Urothelium cell line (cell line): ENCODE data around the gene NFYC.

Experiments
- DNase-seq: peaks from one replicate; pipeline ENCODE4 v3.0.0; 2011; ENCODE audit warnings: low spot score, mixed read lengths
- FAIRE-seq: peaks from 2 replicates; lab custom pipeline; 2011; peaks lifted over from hg19 to GRCh38; lab: Jason Lieb, UNC

The NFYC gene

DNA sequence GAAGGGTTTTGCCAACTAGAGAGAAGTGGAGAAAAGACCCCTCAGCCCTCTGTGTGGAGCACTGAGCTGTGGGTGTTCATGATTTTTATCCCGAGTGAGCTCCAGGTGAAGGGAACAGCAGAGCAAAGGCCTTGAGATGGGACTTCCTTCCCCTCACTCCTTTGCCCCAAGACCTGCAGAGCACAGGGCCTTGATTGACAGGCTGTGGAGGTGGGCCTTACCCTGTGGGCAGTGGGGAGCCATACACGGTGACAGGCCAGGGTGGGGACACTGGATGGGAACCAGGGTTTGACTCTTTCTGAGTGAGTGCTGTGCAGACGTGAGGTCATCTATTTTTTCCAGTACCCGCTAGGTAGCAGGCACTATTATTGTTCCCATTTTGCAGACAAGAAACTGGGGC is 102.5 kb downstream of the NFYC start:
- no peak for FAIRE-seq

DNA sequence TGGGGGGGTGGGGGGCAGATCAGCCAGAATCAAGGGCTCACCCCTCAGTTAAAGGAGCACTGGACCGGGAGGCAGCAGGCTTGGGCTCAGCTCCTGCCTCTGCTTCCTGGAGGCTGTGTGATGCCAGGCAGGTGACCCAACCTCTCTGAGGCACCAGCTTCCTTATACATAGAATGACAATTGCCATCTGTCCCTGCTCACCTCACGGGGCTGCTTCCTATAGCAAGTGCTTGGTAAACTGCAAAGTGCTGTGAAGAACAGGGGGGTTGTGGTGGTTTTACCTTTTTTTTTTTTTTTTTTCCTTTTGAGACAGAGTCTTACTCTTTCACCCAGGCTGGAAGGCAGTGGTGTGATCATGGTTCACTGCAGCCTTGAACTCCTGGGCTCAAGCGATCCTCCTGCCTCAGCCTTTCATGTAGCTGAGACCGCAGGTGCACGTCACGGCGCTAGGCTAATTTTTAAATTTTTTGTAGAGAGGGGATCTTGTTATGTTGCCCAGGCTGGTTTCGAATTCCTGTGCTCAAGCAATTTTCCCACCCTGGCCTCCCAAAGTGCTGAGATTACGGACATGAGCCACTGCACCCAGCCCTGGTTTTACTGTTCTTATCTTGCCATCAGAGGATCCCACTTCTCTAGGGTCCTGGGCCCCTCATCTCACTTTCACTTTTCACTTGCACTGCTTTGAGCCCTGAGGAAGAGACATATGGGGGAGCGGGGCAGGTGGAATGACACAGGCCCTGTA is 103.6 kb downstream of the NFYC start:
- FAIRE-seq: no peak
- DNase-seq: no peak

More for the DNA sequence above, 102.5 kb downstream of the NFYC start:
- no peak for DNase-seq

DNA sequence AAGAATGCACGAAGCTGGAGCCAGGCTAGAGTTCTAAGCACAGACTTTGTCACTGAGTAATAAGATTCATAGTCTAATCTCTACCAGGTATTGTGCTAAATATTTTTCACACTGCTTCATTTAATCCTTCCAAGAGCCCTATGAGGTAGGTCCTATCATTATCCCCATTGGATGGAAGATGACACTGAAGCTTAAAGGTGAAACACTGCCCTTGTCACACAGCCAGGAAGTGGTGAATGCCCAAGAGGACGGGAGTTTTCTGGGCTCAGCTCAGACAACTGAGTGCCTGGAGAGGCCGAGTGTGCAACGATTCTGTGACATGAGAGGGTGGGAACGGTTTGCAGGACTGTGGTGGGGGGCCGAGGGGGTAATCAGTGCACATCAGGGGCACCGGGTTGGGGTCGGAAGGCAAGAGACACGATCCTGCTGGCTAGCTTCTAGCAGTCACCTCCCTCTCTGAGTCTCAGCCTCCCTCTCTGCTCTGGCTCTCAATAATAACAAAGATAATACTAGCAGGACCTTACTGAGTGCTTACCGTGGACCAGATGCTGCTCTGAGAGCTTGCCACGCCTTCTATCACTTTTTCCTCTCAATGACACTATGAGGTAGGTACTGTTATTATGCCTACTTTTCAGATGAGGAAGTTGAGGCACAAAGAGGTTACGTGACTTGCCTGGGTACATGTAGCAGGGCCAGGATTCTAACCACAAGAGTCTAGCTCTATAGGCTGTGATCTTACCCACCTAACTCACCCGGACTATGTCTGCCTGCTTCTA is 104.5 kb downstream of the NFYC start:
- FAIRE-seq: no peak
- no peak for DNase-seq

DNA sequence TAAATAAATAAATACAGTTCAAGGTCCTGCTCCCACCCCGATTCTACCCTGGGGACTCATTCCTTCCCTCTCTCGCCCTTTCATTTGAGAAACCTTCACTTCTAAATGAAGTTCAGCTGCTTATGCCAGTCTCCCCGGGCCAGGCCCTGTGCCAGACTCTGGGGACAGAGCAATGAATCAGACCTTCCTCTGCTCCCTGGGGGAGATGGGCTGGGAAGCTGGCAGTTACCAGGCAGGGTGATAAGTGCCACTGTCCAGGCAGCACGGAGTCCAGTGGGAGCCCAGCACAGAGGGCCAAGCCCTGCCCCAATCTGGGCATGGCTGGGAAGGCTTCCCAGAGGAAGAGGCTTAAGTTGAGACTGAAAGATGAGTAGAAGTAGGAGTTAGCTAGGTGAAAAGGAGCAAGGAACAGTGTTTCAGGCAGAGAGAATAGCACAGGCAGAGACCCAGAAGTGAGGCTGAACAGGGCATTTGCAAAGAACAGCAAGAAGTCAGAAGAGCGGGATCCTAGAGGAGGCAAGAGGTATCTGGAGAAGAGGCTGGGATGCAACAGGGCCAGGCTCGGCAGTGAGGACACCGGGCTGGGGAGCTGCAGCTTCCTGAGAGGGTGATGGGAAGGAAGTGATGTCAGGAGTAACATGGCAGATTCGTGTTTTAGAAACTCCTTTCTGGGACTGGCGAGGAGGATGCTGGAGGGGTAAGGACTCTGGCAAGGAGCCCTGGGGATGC is 105.6 kb downstream of the NFYC start:
- FAIRE-seq (peak; percentile 68), DNase-seq (no peak)

DNA sequence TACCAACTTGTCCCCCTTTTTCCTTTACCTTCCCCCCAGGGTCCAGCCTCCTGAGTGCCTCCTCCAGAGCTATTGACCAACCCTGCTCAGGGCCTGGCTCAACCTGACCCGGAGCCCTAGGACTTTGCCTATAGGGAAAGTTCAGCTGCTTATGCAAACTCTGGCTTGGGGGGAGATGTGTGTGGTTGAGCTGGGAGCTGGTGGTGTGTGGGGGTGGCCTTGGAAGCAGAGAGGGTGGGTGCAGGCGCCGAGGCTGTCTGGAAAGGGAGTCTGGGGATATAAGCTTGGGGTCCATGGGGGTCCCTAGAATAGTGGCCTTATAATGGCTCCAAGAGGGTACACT is 106.1 kb downstream of the NFYC start:
- no peak for FAIRE-seq

DNA sequence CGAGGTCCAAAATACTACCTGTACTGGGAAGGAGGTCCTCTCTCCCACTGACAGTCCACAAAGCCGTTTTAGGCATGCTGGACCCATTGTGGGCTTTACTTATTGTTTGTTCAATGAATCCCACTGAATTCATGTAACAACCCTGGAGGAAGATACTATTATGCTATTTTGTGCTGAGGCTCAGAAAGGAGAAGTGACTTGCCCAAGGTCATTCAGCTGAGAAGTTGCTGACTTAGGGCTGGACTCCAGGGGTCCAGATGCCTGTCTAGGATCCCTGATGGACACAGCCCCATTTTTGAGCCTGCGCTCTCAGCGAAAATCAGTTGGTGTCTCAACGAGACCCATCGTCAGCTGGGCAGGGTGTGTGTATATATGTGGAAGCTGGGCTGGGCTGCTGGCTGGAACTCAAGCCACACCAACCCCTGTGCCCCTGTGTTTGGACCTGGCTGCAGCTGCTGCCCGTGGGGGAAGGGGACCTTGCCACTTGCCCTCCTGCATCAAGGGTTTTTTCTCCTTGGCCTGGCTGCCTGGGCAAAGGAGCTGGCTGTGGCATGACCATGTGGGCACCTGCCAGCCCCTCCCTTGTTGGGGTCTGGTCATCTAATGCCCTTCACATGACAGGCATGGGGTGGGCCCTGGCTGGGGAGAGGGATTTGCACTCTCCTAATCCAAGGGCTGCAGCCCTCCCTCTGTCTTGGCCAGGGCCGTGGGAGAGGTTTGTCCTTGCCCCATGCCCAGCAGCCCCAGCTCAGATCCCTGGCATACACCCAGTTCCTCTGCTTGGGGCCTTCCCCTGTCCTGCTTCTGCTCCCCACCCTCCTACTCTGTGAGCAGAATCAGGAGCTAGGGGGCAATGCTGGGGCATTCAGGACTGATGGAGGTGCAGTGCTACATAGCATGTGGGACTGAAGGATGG is 107.1 kb downstream of the NFYC start:
- no peak for FAIRE-seq
- DNase-seq: no peak

More for the DNA sequence above, 106.1 kb downstream of the NFYC start:
- DNase-seq: no peak

DNA sequence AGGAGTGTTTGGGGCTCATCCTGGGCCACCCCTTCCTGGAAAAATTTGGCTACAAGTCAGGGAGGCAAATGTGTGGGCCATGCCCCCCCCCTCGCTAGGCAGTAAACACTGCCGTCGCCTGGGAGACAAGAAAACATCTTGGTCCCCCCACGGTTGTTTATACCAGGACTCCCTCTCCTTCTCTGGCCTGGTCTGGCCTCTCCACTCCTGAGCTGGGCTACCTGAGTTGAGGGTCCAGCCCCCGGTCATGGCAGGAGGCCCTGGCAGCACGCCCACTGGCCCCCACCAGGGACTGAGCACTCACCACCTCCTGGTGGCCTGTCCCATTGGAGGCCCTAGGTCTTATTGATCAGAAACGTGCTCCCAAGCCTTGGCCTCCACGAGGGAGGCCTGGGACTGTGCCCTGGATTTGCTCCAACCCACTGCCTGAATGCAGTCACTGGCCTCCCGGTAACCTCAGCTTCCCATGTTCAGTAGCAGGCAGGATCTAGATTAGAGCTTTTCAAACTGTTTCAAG is 107.9 kb downstream of the NFYC start:
- no peak for DNase-seq
- no peak for FAIRE-seq

DNA sequence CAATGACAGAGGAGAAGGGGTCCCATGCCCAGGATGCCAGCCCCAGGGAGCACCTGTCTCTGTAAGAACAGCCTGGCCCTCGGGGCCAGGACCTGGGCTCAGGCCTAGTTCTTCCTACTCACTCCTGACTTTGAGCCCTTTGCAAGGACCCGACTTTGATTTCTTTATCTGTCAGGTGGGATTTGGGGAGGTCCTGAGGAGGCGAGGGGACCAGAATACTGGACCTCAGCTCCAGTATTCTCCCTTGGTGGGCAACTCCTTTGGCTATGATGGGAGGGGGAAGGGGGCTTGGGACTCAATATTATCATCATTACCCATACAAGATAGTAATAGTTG is 110.2 kb downstream of the NFYC start:
- FAIRE-seq: no peak
- DNase-seq: no peak

DNA sequence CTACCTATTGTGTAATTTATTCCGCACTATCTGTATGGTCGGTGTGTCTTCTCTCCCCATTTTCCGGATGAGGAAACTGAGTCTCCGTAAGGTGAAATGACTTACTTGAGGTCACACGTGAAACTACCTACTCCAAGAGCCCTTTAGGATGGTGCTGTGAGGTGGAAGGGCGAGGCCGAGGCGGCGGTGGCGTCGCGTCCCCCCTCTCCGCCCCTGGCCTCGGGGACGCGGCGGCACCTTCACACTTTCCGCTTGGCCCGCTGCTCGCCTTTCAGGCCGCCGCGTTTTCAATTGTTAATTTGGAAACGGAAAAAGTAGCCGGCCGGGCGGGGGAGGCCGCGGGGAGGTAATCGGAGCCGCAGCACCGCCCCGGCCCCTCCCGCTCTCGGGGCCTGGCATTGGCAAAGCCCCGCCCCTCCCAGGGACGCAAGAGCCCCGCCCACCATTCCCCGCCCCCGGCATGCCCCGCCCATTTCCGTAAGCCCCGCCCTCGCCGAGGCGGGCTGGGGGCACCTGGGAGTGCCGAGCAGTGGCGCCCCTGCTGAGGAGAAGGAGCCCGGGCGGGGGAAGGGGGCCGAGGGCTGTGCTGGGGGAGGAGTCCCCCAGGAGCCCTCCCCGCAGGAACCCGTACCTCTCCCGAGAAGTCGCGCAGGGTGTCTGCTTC is 110.7 kb downstream of the NFYC start:
- DNase-seq: peak; percentile 43
- no peak for FAIRE-seq

DNA sequence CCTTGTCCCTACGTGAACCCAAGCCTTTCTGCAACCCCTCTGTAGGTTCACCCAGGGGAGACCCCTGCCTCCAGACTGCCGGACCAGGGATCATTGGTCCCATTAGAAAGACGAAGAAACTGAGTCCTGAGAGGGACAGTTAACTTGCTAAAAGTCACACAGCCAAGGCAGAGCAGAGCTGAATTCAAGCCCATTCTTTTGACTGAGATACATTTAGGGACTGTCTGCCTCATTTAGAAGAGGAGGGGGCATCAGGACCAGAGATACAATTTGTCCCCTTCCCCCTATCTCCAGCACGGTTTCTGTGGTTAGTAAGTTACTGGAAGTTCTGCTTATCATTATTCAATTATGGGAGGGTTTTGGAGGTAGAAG is 111.2 kb downstream of the NFYC start:
- FAIRE-seq (no peak), DNase-seq (no peak)

DNA sequence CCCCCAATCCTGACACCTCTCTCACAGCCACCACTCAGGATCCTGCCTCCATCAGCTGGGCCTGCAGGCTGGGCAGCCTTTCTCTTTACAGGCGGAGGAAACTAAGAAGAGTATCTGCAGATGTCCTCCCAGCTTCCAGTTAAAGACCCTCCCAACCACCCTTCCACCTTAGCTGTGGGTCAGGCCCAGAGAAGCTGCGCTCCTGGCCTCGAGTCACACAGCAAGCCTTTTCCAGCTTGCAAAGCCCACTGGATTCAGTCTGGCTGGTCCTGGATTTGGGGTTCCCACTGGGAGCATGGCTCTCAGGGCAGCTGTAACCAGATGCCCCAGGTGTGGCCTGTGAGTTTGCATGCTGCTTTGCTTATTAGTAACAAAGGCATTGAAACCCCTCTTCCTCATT is 111.9 kb downstream of the NFYC start:
- DNase-seq (no peak), FAIRE-seq (no peak)

DNA sequence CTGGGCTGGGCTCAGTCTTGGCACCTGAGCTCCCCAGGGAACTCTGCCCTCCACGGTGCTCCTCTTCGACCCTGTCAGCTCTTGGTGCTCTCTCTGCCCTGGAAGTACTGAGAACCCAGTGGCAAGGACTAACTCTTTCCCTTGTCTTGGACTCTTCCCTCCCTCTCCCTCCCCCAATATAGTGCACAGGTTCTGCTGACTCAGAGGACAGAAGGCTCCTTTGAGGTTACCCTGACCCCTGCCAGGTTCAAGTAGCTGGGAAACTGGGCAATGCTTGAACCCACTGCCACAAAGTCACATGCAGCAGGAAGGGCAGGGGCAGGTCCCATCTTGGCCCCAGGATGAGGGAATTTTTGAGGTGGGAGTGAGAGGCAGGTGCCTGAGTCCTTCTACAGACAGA is 112.4 kb downstream of the NFYC start:
- FAIRE-seq (no peak), DNase-seq (no peak)

DNA sequence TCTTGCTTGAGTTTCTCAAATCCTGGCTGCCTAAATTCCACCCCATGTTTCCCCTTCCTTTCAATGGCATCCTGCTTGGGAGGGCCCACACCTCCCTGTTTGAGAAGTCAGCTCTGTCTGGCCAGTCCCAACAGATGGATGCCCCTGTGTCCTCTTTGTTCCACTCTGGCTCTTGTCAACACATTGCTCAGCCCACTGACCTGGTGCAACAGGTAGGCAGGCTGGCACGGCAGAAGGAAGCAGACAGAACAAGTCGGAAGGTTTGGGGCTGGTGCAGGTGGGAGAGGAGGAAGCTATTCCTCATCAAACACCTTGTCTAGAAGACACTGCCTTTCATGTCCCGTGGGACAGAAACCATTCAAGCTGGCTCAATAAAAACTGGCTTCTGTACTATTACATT is 114.7 kb downstream of the NFYC start:
- FAIRE-seq: no peak
- DNase-seq: no peak

DNA sequence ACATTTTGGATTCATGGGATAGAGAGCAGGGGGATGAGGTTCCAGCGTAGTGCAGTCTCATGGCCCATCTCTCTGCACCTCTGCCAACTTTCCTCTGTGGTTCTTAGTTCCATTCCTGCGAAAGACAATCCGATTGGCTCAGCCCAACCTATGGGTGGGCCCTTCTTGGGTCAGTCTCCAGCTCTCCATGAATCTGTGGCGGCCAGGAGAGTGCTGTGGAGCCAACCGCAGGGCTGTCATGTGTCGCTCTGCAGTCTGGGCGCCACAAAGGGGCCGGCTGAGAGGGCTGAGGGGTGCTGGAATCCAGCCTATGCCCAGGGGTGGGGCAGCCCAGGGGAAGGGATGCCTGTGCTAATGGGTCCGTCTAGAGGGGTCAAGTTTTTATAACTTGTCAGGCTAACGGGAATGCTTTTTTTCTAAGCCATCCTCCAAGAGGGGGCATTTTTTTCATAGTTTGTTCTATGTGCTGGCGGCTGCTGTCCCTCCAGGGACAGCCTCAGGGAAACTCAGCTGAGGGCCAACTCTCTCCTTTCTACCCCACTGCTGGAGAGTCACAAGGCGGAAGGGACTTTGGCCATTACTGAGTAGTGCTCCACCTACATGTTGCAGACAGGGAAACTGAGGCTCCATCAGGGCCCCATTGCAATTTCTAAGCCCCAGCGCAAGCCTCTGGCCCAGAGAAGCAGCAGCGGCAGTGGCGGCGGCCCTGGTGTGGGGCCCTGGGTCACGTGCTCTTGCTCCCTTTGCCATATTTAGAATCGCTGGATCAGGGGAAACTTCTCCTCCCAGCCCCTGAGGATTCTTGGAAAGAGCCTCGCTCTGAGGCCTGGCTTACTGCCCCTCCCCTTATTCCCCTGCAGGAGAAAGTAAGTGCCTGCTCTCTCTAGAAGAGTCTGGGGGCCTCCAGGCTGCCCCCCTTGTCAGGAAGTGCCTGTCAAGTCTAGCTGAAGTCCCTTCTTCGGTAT is 115.5 kb downstream of the NFYC start:
- FAIRE-seq (no peak), DNase-seq (no peak)

DNA sequence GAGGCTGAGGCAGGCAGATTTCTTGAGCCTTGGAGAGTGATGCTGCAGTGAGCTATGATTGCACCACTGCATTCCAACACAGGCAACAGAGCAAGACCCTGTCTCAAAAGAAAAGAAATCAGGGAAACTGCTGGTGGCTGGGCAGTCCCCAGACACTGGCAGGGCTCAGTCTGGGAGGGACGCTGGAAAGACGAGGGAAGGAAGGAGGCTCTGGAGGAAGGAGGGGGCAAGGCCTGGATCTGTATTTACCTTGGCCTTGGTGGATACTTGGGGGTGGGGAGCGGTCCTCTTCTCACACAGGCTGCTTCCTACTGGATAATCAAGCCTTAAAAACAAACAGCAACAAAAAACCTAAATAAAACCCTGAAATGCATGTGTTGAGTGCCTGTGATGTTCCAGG is 116.5 kb downstream of the NFYC start:
- DNase-seq: no peak
- no peak for FAIRE-seq

DNA sequence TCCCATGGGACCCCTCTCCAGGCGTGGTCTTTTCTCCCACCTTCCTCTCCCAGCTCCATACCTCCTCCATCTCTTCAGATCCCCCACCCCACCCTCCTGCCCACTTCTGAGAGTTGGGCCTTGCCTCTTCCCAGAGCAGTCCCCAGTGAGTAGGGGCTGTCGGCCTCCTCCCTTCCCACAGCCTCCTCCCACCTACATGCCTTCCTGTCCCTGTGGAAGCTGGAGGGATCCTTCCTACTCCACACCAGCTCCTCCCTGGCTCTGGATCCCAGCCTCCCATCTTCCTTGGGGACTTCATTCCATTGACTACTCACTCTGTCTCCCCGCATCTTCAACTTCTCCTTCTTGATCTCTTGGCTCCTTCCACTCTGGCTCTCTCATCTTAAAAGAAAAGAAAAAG is 116.9 kb downstream of the NFYC start:
- FAIRE-seq (no peak), DNase-seq (no peak)

DNA sequence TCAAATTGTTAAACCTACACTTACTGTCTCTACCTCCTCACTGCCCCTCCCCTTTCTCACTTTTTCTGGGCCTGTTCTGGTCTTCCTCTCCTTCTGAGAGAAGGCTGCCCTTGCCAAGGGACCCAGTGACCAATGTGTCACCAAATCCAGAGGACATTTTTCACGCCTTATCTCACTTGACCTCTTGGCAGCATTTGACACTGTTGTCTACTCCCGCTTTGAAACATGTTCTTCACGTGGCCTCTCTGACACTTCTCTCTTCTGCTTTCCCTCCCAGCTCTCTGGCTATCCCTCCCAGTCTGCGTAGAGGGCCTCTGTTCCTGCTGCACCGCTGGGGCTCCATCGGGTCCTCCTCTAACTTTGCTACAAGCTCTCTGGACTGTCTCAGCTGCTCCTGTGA is 117.4 kb downstream of the NFYC start:
- no peak for DNase-seq
- FAIRE-seq: no peak

DNA sequence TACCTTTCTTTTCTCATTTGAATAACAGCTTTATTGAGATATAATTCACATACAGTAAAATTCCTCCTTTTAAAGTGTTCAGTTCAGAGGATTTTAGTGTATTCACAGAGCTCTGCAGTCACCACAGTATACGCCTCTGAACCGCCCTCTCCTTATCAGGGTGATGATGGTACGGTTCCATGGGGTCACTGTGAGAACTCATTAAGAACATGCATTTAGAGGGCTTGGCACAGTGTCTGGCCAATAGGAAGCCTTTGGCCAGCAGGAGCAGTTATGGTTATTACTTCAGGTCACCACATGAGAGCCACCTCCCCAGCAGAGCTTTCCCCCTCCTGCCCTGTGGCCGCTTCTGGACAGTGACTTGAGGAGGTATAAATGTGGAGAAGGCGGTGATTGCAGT is 119.4 kb downstream of the NFYC start:
- DNase-seq: no peak
- FAIRE-seq: no peak

DNA sequence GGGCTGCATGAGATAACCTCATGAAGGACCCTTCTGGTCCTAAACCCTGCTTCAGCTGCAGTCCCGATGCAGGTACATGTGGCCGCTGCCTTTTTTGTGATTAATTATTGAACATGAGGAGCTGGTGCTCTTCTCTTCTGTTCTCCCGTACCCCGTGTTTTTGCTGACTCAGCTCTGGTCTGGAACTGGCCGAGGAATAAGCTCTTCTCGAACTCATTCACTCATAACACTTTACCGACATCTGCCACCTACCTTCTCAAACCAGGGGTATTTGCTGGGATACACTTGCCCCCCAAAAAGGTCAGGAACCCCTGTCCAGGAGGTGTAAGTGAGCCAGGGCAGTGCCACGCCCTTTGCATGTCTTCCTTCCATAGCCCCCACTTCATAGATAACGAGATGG is 123.9 kb downstream of the NFYC start:
- FAIRE-seq: no peak
- DNase-seq: no peak
